HS-27A (cell line): ENCODE results near the gene SUGCT.

Experiments used
- DNase-seq: peaks from one replicate; pipeline ENCODE4 v3.0.0-alpha.2; 2012; ENCODE audit warnings: low read depth, missing footprints

The SUGCT gene

GRCh38 chr7:40474790-40475680, 340.2 kb downstream of the SUGCT start:
- no peak for DNase-seq

GRCh38 chr7:40475681-40475982, 340.8 kb downstream of the SUGCT start:
- no peak for DNase-seq

- no peak for DNase-seq
Observed at GRCh38 chr7:40477094-40477493, 342.3 kb downstream of the SUGCT start.

GRCh38 chr7:40482845-40483244, 348.0 kb downstream of the SUGCT start:
- DNase-seq, result no peak

- no peak for DNase-seq
Observed at GRCh38 chr7:40483630-40484029, 348.8 kb downstream of the SUGCT start.

- DNase-seq, result no peak
Observed at GRCh38 chr7:40489844-40490602, 355.2 kb downstream of the SUGCT start.

GRCh38 chr7:40490603-40490924, 355.8 kb downstream of the SUGCT start:
- DNase-seq, result no peak

- no peak for DNase-seq
Observed at GRCh38 chr7:40492946-40493345, 358.1 kb downstream of the SUGCT start.

- no peak for DNase-seq
Observed at GRCh38 chr7:40493609-40494051, 358.8 kb downstream of the SUGCT start.

- no peak for DNase-seq
Observed at GRCh38 chr7:40498924-40499510, 364.2 kb downstream of the SUGCT start.

GRCh38 chr7:40499718-40500117, 364.9 kb downstream of the SUGCT start:
- DNase-seq, result no peak

GRCh38 chr7:40500219-40500618, 365.4 kb downstream of the SUGCT start:
- no peak for DNase-seq

GRCh38 chr7:40502359-40502758, 367.6 kb downstream of the SUGCT start:
- no peak for DNase-seq

GRCh38 chr7:40506158-40506557, 371.4 kb downstream of the SUGCT start:
- no peak for DNase-seq

GRCh38 chr7:40507166-40507565, 372.4 kb downstream of the SUGCT start:
- DNase-seq, result no peak

- no peak for DNase-seq
Observed at GRCh38 chr7:40509287-40509996, 374.6 kb downstream of the SUGCT start.

- DNase-seq, result no peak
Observed at GRCh38 chr7:40516376-40516775, 381.6 kb downstream of the SUGCT start.

- no peak for DNase-seq
Observed at GRCh38 chr7:40519009-40519408, 384.2 kb downstream of the SUGCT start.

- DNase-seq, result no peak
Observed at GRCh38 chr7:40520986-40521738, 386.4 kb downstream of the SUGCT start.

GRCh38 chr7:40525764-40526163, 391.0 kb downstream of the SUGCT start:
- DNase-seq, result no peak

- DNase-seq, result no peak
Observed at GRCh38 chr7:40526951-40527715, 392.3 kb downstream of the SUGCT start.
